Endothelial cell of umbilical vein (primary cell): ENCODE measurements around the gene SH3RF1. TPM values are rescaled to one million over a fixed set of nuclear protein-coding genes. Genes with fewer than 3 reads are reported as not detected.

Experiments used
- BruUV-seq: library from RNA; stranded (reverse); fragments of 400-500 nt; replicated peaks from 2 replicates; lab custom pipeline; 2021; lab: Mats Ljungman, UMichigan
- CTCF ChIA-PET: fragments of 300-600, 350-600 bp; sonication (Branson Sonifier 250); formaldehyde crosslinking; loops from one replicate; lab custom pipeline; 2021; ENCODE audit warnings: antibody characterized with exemption, inconsistent platforms; lab: Charles Lee
- POLR2A ChIA-PET: fragments of 300-600, 350-600 bp; sonication (Branson Sonifier 250); formaldehyde crosslinking; loops from one replicate; lab custom pipeline; 2021; ENCODE audit warnings: antibody characterized with exemption, inconsistent platforms; lab: Charles Lee
- DNase-seq: peaks from one replicate; pipeline ENCODE4 v3.0.0-alpha.2; 2011; ENCODE audit warnings: low read depth, low spot score
- FAIRE-seq: peaks from 2 replicates; lab custom pipeline; 2011; peaks lifted over from hg19 to GRCh38; lab: Jason Lieb, UNC
- H2AFZ ChIP-seq: 2 replicates; pipeline ENCODE4 v1.6.0; 2012; ENCODE audit warnings: low read depth, low read length, control low read depth, inconsistent platforms
- H3K27ac ChIP-seq: 2 replicates; pipeline ENCODE4 v1.5.1; 2011; ENCODE audit warnings: low read depth, mild to moderate bottlenecking, control low read depth, low read length, moderate library complexity; ENCODE audit not compliant: insufficient read depth
- H3K27me3 ChIP-seq, 2 experiments: 2 replicates each; pipeline versions ENCODE4 v1.6.0 to v1.6.1; 2011; ENCODE audit warnings: low read length in 2 of 2, mixed read lengths in 1 of 2; ENCODE audit not compliant: control insufficient read depth in 2 of 2, insufficient read depth in 2 of 2
- H3K36me3 ChIP-seq, 2 experiments: 2 replicates in 1 of 2; 3 replicates in 1 of 2; pipeline ENCODE4 v1.5.1; 2011; ENCODE audit warnings: low read length in 2 of 2, mild to moderate bottlenecking in 1 of 2, moderate library complexity in 1 of 2; ENCODE audit not compliant: control insufficient read depth in 2 of 2, insufficient read depth in 2 of 2; ENCODE audit errors: extremely low read depth in 1 of 2
- H3K4me1 ChIP-seq: 3 replicates; pipeline ENCODE4 v1.5.1; 2011; ENCODE audit warnings: mild to moderate bottlenecking, low read length; ENCODE audit not compliant: control insufficient read depth, insufficient read depth; ENCODE audit errors: extremely low read depth
- H3K4me2 ChIP-seq: 2 replicates; pipeline ENCODE4 v1.6.1; 2011; ENCODE audit warnings: low read length, control low read depth, mixed read lengths; ENCODE audit not compliant: insufficient read depth
- H3K4me3 ChIP-seq, 3 experiments: fragments of 200-600 bp in 1 of 3; sonication (generic), shearing (Covaris generic) in 1 of 3; replicated peaks in 1 of 3; 2 replicates each; pipeline ENCODE4 v1.5.1; 2011 to 2016; ENCODE audit warnings: control low read depth in 3 of 3, low read length in 3 of 3, mild to moderate bottlenecking in 2 of 3, inconsistent platforms in 1 of 3, low read depth in 1 of 3, moderate library complexity in 1 of 3; ENCODE audit not compliant: insufficient read depth in 1 of 3
- H3K79me2 ChIP-seq: 2 replicates; pipeline ENCODE4 v1.6.0; 2012; ENCODE audit warnings: low read length, inconsistent platforms; ENCODE audit not compliant: control insufficient read depth, insufficient read depth
- H3K9ac ChIP-seq: replicated peaks from 2 replicates; pipeline ENCODE3; 2011; ENCODE audit warnings: low read length, control low read depth; ENCODE audit not compliant: insufficient read depth; ENCODE audit errors: extremely low read depth
- H3K9me1 ChIP-seq: replicated peaks from 3 replicates; pipeline ENCODE4 v1.6.0; 2011; ENCODE audit warnings: mild to moderate bottlenecking, low read length; ENCODE audit not compliant: control insufficient read depth, insufficient read depth; ENCODE audit errors: extremely low read depth
- H3K9me3 ChIP-seq: replicated peaks from 2 replicates; pipeline ENCODE4 v1.5.1; 2012; ENCODE audit warnings: low read length, inconsistent platforms; ENCODE audit not compliant: control insufficient read depth, insufficient read depth
- H4K20me1 ChIP-seq: replicated peaks from 2 replicates; pipeline ENCODE3; 2011; ENCODE audit warnings: mild to moderate bottlenecking, low read length; ENCODE audit not compliant: control insufficient read depth, insufficient read depth; ENCODE audit errors: extremely low read depth
- CTCF ChIP-seq, 2 donors: IDR thresholded peaks; 1 replicate in 1 of 2; 2 replicates in 1 of 2; pipeline ENCODE4 v1.5.1; 2011; ENCODE audit warnings: low read length in 2 of 2, mild to moderate bottlenecking in 2 of 2, moderate library complexity in 2 of 2, control low read depth in 1 of 2, inconsistent platforms in 1 of 2, low read depth in 1 of 2; ENCODE audit not compliant: insufficient read depth in 1 of 2; ENCODE audit errors: extremely low read depth in 1 of 2
- EZH2 ChIP-seq: IDR thresholded peaks from 2 replicates; pipeline ENCODE4 v1.6.1; 2012; ENCODE audit warnings: borderline replicate concordance, low read depth, mild to moderate bottlenecking, moderate library complexity, low read length, inconsistent platforms; ENCODE audit not compliant: severe bottlenecking
- FOS ChIP-seq: IDR thresholded peaks from 2 replicates; pipeline ENCODE4 v1.6.1; 2011; ENCODE audit warnings: mild to moderate bottlenecking, low read length, moderate library complexity, borderline replicate concordance; ENCODE audit not compliant: insufficient read depth
- JUN ChIP-seq: IDR thresholded peaks from 2 replicates; pipeline ENCODE4 v1.6.1; 2011; ENCODE audit warnings: borderline replicate concordance, low read depth; ENCODE audit not compliant: insufficient read length, insufficient read depth
- MAX ChIP-seq: IDR thresholded peaks from 2 replicates; pipeline ENCODE4 v1.6.1; 2011; ENCODE audit not compliant: insufficient read depth, insufficient read length
- MYC ChIP-seq: IDR thresholded peaks from one replicate; pipeline ENCODE4 v1.6.1; 2011; ENCODE audit warnings: mild to moderate bottlenecking, low read depth, low read length
- POLR2A ChIP-seq: IDR thresholded peaks from 2 replicates; pipeline ENCODE4 v1.6.1; 2012; ENCODE audit warnings: low read depth, mild to moderate bottlenecking, control low read depth, low read length
- POLR2AphosphoS5 ChIP-seq: IDR thresholded peaks from 2 replicates; pipeline ENCODE4 v1.6.1; 2012; ENCODE audit warnings: low read depth, mild to moderate bottlenecking, control low read depth, low read length, moderate library complexity; ENCODE audit not compliant: insufficient read depth
- dilution Hi-C: fragments of 300-500 bp; cut with MboI; formaldehyde crosslinking; loops from one replicate; pipeline ENCODE4 v1.15.0; 2019; ENCODE audit warnings: low sequenced_read_pairs; ENCODE audit not compliant: extremely low pct_ligation_motif_present
- intact Hi-C: fragments of 100-400 bp; cut with micrococcal nuclease; formaldehyde crosslinking; loops from one replicate; pipeline ENCODE4 v1.10.0; 2022
- polyA plus RNA-seq, 4 experiments: library from polyadenylated mRNA; depleted of rRNA in 3 of 4; stranded (reverse) in 3 of 4; unstranded in 1 of 4; fragments of >200 nt; gene quantifications; 2 replicates each; pipeline versions ENCODE4 v1.2.1 to v1.2.3, GENCODE V29; 2011 to 2012; ENCODE audit warnings: missing spikeins in 1 of 4
- total RNA-seq: library from RNA; stranded (reverse); gene quantifications from 2 replicates; pipeline ENCODE4 v1.2.3, GENCODE V29; 2021

Gene SH3RF1
- total and polyA plus RNA-seq, 2 donors (not counting 3 experiments of a cell fraction or from before 2014, with no cell fraction given), result 16.2 to 24.9 TPM

GRCh38 chr4:169058312-169058711, 212.4 kb downstream of the SH3RF1 start:
- Histone ChIP-seq H4K20me1 (no peaks in the 10 kb centered on the region), H3K4me2 (no peak overlapping the region), H3K4me3 (no peak overlapping the region), H3K9me1 (no peaks in the 10 kb centered on the region), H3K27ac (no peak overlapping the region), H3K27me3 (no peaks in the 10 kb centered on the region), H3K9ac (no peak overlapping the region), H3K9me3 (no peaks in the 10 kb centered on the region), H3K4me1 (peaks cover 16% of the 10 kb centered on the region), H2AFZ (no peak overlapping the region), H3K36me3 (no peaks in the 10 kb centered on the region), H3K79me2 (no peaks in the 10 kb centered on the region)
- DNase-seq (no peak), FAIRE-seq (no peak)
- dilution Hi-C loops, result no loop called here
- no peak for TF ChIP-seq EZH2
- TF ChIP-seq MAX, result no peak
- TF ChIP-seq MYC, result no peak
- no peak for TF ChIP-seq FOS
- no peak for TF ChIP-seq POLR2AphosphoS5
- TF ChIP-seq CTCF (IDR thresholded peaks at IDR 0.05; ENCODE audit: extremely low read depth in 1 of 2, insufficient read depth in 1 of 2, low read depth in 1 of 2, low read length in 2 of 2), result no peak
- no peak for TF ChIP-seq JUN
- TF ChIP-seq POLR2A, result no peak
- CTCF ChIA-PET, result interaction anchor here (0.6 kb wide), 1 partner anchor 233 kb away, joined by 3 read pairs; no protein-coding TSS in a partner anchor
- POLR2A ChIA-PET, result interaction anchor here (0.6 kb wide), 1 partner anchor 48 kb away, joined by 3 read pairs; the partner anchor contains the start of gene CBR4
- BruUV-seq, result no TSS peak
- intact Hi-C loops, result no loop called here
